HG03103 (cell line): ENCODE results near the gene CFAP65.

ENCODE experiments used
- ATAC-seq: cut with Tn5 transposase; IDR thresholded peaks from one replicate; pipeline ENCODE4 v1.9.1; 2021; ENCODE audit warnings: low read depth; ENCODE audit not compliant: unreplicated experiment

CFAP65 gene

GRCh38 chr2:219034823-219035222, 6.5 kb downstream of the CFAP65 start:
- no peak for ATAC-seq

GRCh38 chr2:219032051-219032745, 9.1 kb downstream of the CFAP65 start:
- no peak for ATAC-seq

GRCh38 chr2:219031005-219031738, 10.1 kb downstream of the CFAP65 start:
- ATAC-seq = no peak

GRCh38 chr2:219030177-219030940, 11.0 kb downstream of the CFAP65 start:
- no peak for ATAC-seq

- peak; percentile 63 for ATAC-seq
Observed at GRCh38 chr2:219029829-219030165, 11.5 kb downstream of the CFAP65 start.

- ATAC-seq = no peak
Observed at GRCh38 chr2:219028996-219029828, 12.1 kb downstream of the CFAP65 start.

GRCh38 chr2:219028141-219028540, 13.2 kb downstream of the CFAP65 start:
- no peak for ATAC-seq

- no peak for ATAC-seq
Observed at GRCh38 chr2:219027511-219028055, 13.7 kb downstream of the CFAP65 start.

- no peak for ATAC-seq
Observed at GRCh38 chr2:219026946-219027345, 14.4 kb downstream of the CFAP65 start.

GRCh38 chr2:219025637-219026585, 15.4 kb downstream of the CFAP65 start:
- no peak for ATAC-seq

GRCh38 chr2:219024059-219024458, 17.3 kb downstream of the CFAP65 start:
- no peak for ATAC-seq

- no peak for ATAC-seq
Observed at GRCh38 chr2:219023045-219023605, 18.2 kb downstream of the CFAP65 start.

- no peak for ATAC-seq
Observed at GRCh38 chr2:219022616-219023015, 18.7 kb downstream of the CFAP65 start.

GRCh38 chr2:219022041-219022440, 19.3 kb downstream of the CFAP65 start:
- no peak for ATAC-seq

GRCh38 chr2:219021591-219021990, 19.7 kb downstream of the CFAP65 start:
- no peak for ATAC-seq

- ATAC-seq = no peak
Observed at GRCh38 chr2:219020604-219021365, 20.5 kb downstream of the CFAP65 start.

GRCh38 chr2:219019436-219019835, 21.9 kb downstream of the CFAP65 start:
- ATAC-seq = no peak

GRCh38 chr2:219018726-219019125, 22.6 kb downstream of the CFAP65 start:
- ATAC-seq = no peak
